ENCODE data around the gene RABGAP1.
"Not testable (repeated sequence)": the region's sequence is repeated elsewhere in the genome, so short reads cannot be mapped to it uniquely, and the experiment has no call there.

Gene RABGAP1

GRCh38 chr9:122940749-122941581 lies at the start of gene RABGAP1:
RABGAP1 (plus strand) TSS chr9:122941020; CDS start chr9:122957060, 16,040 bp downstream.
- peak; percentile 100 for DNase-seq

DNA sequence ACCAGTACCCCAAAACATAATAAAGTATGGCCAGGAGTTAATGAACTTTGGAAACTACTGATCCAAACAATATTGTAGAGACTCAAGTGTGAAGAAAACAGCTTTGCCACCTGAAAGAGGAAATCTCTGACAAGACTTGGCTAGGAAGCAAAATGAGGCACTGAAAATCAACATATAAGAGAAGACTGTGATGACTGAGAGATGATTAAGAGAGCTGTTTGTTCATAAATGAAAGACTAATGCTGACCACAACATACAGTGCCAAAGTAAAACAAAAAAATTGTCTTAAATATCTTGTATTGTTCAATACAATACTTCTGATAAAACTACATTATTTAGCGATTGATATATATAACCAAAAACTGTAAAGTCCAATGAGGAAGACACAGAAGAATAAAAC lies 42.9 kb upstream of the RABGAP1 start:
- DNase-seq, result no peak

GRCh38 chr9:122900791-122901190 lies 40.0 kb upstream of the RABGAP1 start:
- no peak for DNase-seq

GRCh38 chr9:122904466-122904822 lies 36.4 kb upstream of the RABGAP1 start:
- DNase-seq, result peak; percentile 77

DNA sequence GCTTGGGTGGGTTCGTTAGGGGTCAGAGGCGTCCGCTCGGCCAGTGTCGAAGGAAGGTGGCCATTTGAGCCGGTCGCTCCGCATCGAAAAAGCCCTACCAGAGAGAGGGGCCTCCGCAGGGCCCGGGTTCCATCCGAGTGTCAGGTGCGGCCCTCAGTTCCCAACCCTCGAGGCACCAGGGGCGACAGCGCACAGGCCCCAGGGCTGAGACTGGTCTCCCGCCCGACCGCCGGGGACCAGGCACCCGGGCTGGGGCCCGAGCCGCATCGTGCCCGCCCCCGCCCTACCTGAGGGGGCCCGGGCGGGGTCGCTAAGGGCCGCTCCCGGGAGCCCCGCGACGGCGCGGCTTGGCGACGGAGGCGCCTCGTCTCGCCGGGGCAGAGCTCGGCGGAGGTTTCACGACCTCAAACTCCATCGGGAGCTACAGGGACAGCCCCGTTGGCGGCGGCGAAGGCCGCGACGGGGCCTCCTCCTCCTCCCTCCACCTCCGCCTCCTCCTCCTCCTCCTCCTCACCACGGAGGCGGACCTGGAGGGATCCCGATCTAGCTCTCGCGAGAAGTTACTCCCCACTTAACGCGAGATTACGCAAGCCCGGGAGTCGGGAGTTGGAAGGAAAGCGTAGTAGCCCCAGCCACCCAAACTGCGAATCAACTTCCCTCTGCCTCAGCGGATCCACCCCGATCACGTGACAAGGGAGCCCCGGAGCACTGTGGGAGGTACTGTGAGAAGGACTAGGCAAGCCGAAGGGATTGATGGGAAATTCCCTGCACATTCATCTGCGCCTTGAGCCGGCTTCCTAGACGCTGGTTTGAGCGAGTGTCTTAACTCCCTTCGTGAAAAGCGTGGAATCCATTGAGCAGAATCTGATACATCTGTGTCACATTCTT lies 35.8 kb upstream of the RABGAP1 start, which contains the start of gene RC3H2:
TSS of gene RC3H2 (minus strand) at position 537 of the 888 bp plus-strand sequence. CDS start 7,850 bp downstream, outside the sequence.
- peak; percentile 100 for DNase-seq

GRCh38 chr9:122906122-122906521 lies 34.7 kb upstream of the RABGAP1 start:
- DNase-seq, result not testable (repeated sequence)

GRCh38 chr9:122912671-122912963 lies 28.2 kb upstream of the RABGAP1 start:
- DNase-seq, result no peak

DNA sequence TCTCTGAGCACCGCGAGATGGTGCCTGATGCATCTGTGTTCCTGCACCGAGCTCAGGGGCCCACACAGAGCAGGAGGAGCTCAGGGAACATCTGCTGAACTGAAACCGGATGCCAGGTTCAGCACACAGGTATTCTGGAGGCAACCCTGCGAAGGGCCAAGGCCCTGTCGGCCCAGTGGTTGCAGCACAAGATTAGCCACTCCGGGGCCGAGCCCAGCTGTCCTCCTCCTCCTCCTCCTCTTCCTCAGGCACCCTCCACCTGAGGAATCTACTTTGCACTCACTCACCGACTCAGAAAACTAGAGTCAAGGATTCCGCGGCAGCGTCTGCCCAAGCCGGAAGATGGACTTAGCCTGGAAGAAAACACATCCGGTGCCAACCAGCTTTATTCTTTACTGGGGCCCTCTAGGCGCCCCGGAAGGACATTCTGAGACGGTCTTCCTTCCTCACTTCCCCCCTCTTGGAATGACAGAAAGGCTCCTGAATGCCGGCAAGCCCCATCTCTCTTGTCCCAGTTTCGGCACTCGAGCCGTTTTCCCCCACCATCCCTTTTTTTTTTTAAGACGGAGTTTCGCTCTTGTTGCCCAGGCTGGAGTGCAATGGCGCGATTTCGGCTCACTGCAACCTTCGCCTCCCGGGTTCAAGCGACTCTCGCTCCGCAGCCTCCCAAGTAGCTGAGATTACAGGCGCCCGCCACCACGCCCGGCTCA lies 27.7 kb upstream of the RABGAP1 start, which contains the start of gene ZBTB6:
TSS of gene ZBTB6 (minus strand) at position 360 of the 710 bp plus-strand sequence. CDS start 1,251 bp downstream, outside the sequence.
- peak; percentile 91 for DNase-seq

DNA sequence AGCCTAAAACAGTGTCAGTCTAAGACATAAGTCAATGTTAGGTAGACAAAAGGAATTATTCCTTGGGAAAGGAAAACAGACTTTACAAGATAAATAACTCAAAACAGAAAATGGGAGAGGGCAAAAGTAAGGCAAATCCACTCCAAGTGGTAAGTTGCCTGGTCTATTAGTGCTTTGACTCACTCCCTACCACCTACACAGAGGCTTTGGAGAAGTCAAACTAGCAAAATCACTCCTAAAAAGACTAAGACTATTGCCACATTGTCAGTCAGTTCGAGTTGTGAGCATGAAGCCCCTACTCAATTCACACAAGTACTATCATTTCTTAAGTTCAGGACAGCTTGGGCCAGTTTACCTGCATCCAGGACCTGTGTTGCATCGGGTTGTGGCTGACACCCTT lies 22.5 kb upstream of the RABGAP1 start:
- no peak for DNase-seq

- DNase-seq, result no peak
Observed at GRCh38 chr9:122922713-122923112, 18.1 kb upstream of the RABGAP1 start.

DNA sequence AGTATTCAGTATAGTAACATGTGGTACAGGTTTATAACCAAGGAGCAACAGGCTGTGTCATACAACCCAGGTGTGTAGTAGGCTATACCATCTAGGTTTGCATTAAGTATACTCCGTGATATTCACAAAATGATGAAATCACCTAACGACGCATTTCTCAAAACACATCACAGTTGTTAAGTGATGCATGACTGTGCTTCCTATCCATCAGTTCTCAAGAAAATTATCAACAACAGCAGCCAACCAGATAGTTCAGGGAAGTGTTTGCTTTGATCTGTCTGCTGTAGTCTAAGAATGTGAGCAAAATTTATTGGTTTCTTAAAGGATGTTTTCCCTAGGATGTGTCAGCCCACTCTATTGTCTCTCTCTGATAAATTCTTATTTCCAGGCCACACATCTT lies 16.9 kb upstream of the RABGAP1 start:
- no peak for DNase-seq

DNA sequence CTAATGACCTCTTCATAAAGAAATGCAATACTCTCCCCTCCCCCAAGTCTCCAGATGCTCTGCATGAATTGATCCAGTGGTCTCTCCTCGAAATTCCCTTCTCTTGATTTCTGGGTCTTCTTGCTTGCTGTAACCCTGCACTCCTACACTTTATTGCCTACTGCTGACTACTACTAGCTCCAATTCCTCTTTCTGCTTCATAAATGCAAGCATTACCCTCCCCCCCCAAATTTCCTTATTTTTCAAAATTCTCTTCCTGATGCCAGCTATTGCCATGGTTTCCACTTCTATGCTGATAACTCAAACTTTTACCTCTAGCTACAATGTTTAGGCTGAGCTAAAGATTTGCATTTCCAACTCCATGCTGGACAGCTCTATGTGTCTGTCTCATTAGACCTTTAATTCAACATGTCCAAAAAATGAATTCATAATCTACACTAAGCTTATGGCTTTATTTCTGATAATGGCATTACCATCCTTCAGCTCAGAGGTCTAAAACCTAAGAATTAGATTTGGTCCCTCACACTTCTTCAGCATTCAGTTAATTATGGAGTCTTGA lies 10.9 kb upstream of the RABGAP1 start:
- no peak for DNase-seq

DNA sequence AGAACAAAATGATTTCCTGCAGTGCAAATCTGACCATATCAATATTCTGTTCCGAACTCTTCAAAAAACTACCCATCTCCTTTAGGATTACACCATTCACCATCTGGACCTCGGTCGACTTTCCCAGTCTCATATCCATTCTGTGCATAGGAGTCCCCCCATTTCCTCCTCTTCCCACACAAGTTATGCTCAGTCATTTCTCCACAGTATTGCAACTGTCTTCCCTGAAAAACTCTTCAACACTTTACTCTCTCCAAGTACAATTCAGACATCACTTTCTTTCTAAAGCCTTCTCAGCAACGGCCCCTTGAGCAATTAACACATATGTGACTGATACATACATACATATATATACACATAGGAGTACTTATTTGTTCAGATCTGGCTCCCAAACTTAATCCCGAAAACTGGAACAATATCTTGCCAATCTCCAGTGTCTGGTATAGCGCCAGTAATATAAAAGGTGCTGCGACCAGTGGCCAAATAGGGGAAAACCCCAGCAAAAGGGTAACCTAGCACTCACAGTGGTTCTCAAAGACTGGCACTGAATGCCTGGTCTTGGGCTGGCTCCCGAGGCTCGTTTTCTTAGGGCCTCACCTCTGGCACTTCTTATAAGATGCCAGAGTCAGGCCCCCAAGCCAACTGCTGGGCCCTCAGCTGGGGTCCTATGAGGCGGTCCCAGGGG lies 10.1 kb upstream of the RABGAP1 start:
- DNase-seq, result no peak

DNA sequence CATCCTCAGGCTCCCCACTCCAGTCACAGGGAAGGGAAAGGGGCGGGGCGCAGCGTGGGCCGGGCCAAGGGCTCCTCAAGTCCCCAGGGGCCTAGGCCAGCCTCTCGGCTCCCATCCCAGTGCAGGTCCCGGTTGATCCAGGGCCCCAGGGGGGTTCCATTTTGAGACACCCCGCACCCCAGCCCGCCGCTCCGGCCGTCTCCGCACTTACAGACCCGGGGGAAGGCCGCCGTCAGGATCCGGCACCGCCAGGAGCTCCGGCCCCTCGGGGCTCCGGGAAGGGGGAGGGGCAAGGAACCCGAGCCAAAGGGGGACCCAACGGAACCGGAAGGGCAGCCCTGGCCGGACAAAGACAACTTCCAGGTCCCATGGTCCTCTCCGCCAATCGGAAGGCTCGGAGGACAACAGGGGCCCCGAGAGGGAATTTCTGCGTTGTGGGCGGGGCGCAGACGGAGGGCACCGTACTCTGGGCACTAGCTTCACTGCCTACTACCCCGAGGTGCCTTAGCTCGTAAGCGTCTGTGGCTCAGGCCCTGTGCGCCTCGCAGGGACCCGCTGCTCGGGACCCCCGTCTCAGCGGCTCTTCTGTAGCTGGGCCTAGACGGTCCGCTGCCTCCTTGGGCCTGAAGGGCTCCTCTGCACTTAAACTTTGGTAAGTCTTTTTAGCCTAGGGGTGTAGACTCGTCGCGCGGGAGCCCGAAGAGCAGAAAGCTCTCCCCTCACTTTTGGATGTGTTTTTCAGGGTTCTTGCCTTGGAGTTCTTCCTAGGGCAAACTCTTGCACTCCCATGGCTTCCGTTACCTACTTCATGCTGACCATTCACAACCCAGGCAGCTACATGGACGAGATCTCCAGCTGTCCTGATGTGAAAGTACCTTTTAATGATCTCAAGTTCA lies 9.3 kb upstream of the RABGAP1 start, which contains the start of gene ZBTB26:
TSS of gene ZBTB26 (minus strand) at position 287 of the 896 bp plus-strand sequence. CDS start 11,578 bp downstream, outside the sequence.
- DNase-seq, result peak; percentile 98

DNA sequence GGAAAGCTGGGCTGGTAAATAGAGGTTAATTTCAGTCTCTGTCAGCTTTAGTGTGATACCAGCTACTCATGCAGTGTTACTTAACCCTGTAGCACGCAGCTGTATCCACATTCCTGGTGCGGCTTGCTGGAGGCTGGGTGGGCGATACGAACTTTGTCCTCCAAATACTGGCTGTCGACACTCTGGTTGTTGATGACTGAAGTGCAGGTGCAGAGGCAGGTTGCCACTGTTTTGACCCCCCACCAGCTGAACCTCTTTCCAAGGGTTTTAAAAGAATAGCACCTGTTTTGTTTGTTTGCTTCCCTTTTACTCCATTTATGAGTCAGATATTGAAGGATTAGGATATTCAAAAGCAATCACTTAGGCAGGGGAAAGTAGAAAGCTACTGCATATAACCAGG lies 4.4 kb upstream of the RABGAP1 start:
- DNase-seq, result no peak

DNA sequence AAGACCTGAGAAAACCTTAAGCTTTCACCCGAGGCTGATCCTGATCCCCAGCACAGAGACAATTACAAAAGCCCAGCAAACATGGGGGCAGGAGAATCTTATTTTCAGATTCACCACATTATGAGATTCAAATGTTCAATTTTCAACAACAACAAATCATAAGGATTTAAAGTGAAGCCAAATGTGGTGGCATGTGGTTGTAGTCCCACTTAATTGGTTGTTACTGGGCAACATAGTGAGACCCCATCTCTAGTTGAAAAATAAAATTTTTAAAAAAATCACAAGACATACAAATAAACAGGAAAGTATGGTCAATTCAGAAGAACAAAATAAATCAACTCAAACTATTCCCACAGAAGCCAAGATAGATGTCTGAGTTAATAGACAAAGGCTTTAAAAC lies 3.9 kb upstream of the RABGAP1 start:
- DNase-seq, result no peak

DNA sequence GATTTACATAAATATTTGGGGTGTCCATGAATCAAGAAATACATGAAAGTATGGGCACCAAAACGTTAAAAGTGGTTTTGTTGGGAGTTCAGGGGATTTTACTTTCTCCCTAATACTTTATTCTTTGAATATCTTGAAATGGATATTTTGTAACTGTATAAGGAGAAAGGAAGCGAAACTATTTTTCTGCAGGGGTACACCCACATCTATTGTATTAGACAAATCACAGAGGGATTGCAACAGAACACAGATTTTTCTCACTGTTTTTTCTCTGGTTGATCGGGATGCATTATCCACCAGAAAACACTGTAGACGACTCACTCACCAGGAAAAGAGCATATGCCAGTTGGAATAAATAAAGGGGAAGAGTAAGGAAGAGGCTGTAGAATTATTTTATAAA lies 1.2 kb upstream of the RABGAP1 start:
- DNase-seq, result no peak

DNA sequence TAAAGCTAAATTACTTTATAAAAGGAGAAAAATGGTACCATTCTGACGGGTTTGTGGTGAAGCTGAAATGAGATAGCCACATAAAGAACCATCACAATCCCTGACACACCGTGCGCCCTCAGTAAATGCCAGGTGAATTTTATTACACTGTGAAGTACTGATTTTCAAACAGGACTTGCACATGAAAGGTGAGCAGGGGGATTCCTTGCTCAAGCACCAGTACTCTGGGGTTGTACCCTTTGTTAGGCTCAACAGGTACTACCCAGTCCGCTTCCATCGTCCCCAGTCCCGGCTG lies 419 bp upstream of the RABGAP1 start:
- no peak for DNase-seq

DNA sequence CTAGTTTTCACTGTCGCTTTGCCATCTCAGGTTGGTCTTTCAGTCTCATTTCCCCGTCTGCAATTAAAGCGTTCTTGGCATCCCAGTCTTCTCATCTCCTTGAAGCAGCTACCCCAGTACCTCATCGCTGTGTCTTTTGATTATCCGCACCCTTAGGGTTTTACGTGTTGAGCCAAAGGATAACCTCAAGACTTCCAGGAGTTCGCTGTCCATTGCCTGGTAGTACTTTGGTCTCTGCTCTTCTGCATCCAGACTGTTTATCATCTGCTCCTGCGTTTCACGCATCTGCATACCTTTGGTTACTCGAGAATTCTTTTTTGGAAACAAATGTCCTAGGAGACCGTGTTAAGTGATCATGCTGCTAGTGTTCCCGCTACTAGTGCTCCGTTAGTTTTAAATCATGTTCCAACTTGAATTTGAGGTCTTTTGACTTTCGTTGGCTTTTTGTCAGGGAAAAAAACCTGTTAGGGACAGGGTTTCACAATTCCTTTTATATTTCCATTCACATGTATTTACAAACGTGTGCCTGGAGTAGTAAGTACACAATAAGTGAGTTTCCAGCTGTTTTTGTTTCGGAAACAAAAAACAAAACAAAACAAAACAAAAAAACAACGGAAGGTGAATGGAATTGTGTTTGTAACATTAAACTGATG lies 888 bp downstream of the RABGAP1 start:
- DNase-seq, result peak; percentile 57
